OCI-LY1 (cell line): ENCODE data around the gene CACNA1D.
"Not testable (repeated sequence)": the region's sequence is repeated elsewhere in the genome, so short reads cannot be mapped to it uniquely, and the experiment has no call there.

Experiments used
- H2AFZ ChIP-seq: fragments of 200-600 bp; sonication (generic), shearing (Covaris generic); 2 replicates; pipeline ENCODE4 v1.6.0; 2014; ENCODE audit warnings: antibody characterized with exemption, mild to moderate bottlenecking, low read length
- H3F3A ChIP-seq: fragments of 200-600 bp; sonication (generic), shearing (Covaris generic); 2 replicates; pipeline ENCODE4 v1.6.0; 2014; ENCODE audit warnings: mild to moderate bottlenecking, antibody characterized with exemption, low read length, moderate library complexity; ENCODE audit not compliant: insufficient read depth
- H3K27ac ChIP-seq: fragments of 200-600 bp; sonication (generic); 2 replicates; pipeline ENCODE4 v1.5.1; 2014; ENCODE audit warnings: low read length, mixed run types, mild to moderate bottlenecking, low read depth; ENCODE audit not compliant: poor library complexity, severe bottlenecking
- H3K27me3 ChIP-seq: fragments of 200-600 bp; sonication (generic); 2 replicates; pipeline ENCODE4 v1.6.0; 2014; ENCODE audit warnings: antibody characterized with exemption, mild to moderate bottlenecking, low read length, moderate library complexity; ENCODE audit not compliant: insufficient read depth
- H3K36me3 ChIP-seq: fragments of 200-600 bp; sonication (generic); 2 replicates; pipeline ENCODE4 v1.6.1; 2014; ENCODE audit warnings: mild to moderate bottlenecking, antibody characterized with exemption, low read length, moderate library complexity, mixed read lengths; ENCODE audit not compliant: insufficient read depth
- H3K4me1 ChIP-seq: fragments of 200-600 bp; sonication (generic); 2 replicates; pipeline ENCODE4 v1.5.1; 2014; ENCODE audit warnings: mild to moderate bottlenecking, low read length, moderate library complexity; ENCODE audit not compliant: insufficient read depth, severe bottlenecking
- H3K4me2 ChIP-seq: fragments of 200-600 bp; sonication (generic), shearing (Covaris generic); 2 replicates; pipeline ENCODE4 v1.6.1; 2014; ENCODE audit warnings: low read length
- H3K4me3 ChIP-seq: fragments of 200-600 bp; sonication (generic); 2 replicates; pipeline ENCODE4 v1.5.1; 2014; ENCODE audit warnings: low read length, low read depth, mild to moderate bottlenecking, mixed read lengths; ENCODE audit not compliant: poor library complexity, severe bottlenecking
- H3K79me2 ChIP-seq: fragments of 200-600 bp; shearing (Covaris generic); 2 replicates; pipeline ENCODE4 v1.6.1; 2016; ENCODE audit warnings: mixed run types, low read length, mixed read lengths; ENCODE audit not compliant: insufficient read depth
- H3K9ac ChIP-seq: fragments of 200-600 bp; sonication (generic), shearing (Covaris generic); 2 replicates; pipeline ENCODE4 v1.6.1; 2014; ENCODE audit warnings: mild to moderate bottlenecking, low read length, mixed read lengths
- H3K9me2 ChIP-seq: fragments of 200-600 bp; sonication (generic), shearing (Covaris generic); 2 replicates; pipeline ENCODE4 v1.6.1; 2014; ENCODE audit warnings: low read depth, mild to moderate bottlenecking, low read length, mixed read lengths
- H3K9me3 ChIP-seq: fragments of 200-600 bp; shearing (Covaris generic); 2 replicates; pipeline ENCODE4 v1.6.1; 2014; ENCODE audit warnings: low read length, mixed read lengths
- H4K20me1 ChIP-seq: fragments of 200-600 bp; sonication (generic), shearing (Covaris generic); 2 replicates; pipeline ENCODE4 v1.6.0; 2016; ENCODE audit warnings: mild to moderate bottlenecking, low read length; ENCODE audit not compliant: insufficient read depth
- CTCF ChIP-seq: fragments of 200-600 bp; sonication (generic), shearing (Covaris generic); IDR thresholded peaks from 2 replicates; pipeline ENCODE4 v1.5.1; 2017; ENCODE audit warnings: mild to moderate bottlenecking, antibody characterized with exemption, low read length, moderate library complexity, mixed read lengths
- EZH2 ChIP-seq: fragments of 200-600 bp; sonication (generic), shearing (Covaris generic); IDR thresholded peaks from 2 replicates; pipeline ENCODE4 v1.8.0; 2017; ENCODE audit warnings: borderline replicate concordance, mixed run types, mild to moderate bottlenecking, antibody characterized with exemption, low read length, moderate library complexity, mixed read lengths

The CACNA1D gene

GRCh38 chr3:53659996-53660395, 165.6 kb downstream of the CACNA1D start:
- Histone ChIP-seq H3K4me1 (no peaks in the 10 kb centered on the region), H3K9me3 (peaks cover 6% of the 10 kb centered on the region; the same call in 1 of the 2 replicates), H3K9me2 (no peaks in the 10 kb centered on the region), H3K36me3 (no peaks in the 10 kb centered on the region), H3K27me3 (no peaks in the 10 kb centered on the region), H3K79me2 (no peaks in the 10 kb centered on the region), H3F3A (no peaks in the 10 kb centered on the region), H3K4me2 (no peak overlapping the region), H4K20me1 (no peaks in the 10 kb centered on the region), H3K4me3 (no peak overlapping the region), H3K27ac (no peak overlapping the region), H2AFZ (no peak overlapping the region), H3K9ac (no peak overlapping the region)
- TF ChIP-seq CTCF (no peak), EZH2 (no peak)

DNA sequence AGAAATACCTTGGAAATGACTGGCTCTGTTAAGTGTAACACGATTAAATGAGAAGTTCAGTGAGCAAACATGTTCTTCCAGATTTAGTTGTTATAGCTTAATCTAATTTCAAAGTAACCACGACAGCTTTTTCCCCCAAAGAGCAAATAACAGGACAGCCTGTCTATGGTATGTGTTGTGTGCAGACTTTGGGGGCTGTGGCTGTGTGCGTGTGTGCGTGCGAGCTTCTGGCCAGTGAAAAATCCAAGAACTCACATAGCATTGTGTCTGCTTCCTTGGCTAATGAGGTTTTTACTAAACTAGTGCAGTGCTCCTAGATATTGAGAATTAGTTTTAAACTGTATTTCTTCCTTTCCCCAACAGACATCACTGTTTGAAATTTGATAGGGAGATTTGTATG, 167.1 kb downstream of the CACNA1D start:
- H3K9me2 ChIP-seq: no peaks in the 10 kb centered on the region
- H3F3A ChIP-seq: no peaks in the 10 kb centered on the region
- H3K36me3 ChIP-seq: no peaks in the 10 kb centered on the region
- H2AFZ ChIP-seq: no peak overlapping the region
- H3K4me1 ChIP-seq: no peaks in the 10 kb centered on the region
- no peak overlapping the region for H3K4me2 ChIP-seq
- no peak for TF ChIP-seq CTCF
- TF ChIP-seq EZH2: no peak
- H3K79me2 ChIP-seq: no peaks in the 10 kb centered on the region
- H3K27me3 ChIP-seq: no peaks in the 10 kb centered on the region
- H4K20me1 ChIP-seq: no peaks in the 10 kb centered on the region
- peaks cover 6% of the 10 kb centered on the region; the same call in 1 of the 2 replicates for H3K9me3 ChIP-seq
- no peak overlapping the region for H3K27ac ChIP-seq
- H3K4me3 ChIP-seq: no peak overlapping the region
- H3K9ac ChIP-seq: no peak overlapping the region

GRCh38 chr3:53664812-53665211, 170.4 kb downstream of the CACNA1D start:
- H3K9me2 ChIP-seq, H3K27ac ChIP-seq, H3K4me3 ChIP-seq, H2AFZ ChIP-seq, H3K4me1 ChIP-seq, H3K79me2 ChIP-seq, H3F3A ChIP-seq, H4K20me1 ChIP-seq, H3K4me2 ChIP-seq, H3K27me3 ChIP-seq, H3K9ac ChIP-seq, H3K36me3 ChIP-seq, H3K9me3 ChIP-seq: not testable (repeated sequence)

DNA sequence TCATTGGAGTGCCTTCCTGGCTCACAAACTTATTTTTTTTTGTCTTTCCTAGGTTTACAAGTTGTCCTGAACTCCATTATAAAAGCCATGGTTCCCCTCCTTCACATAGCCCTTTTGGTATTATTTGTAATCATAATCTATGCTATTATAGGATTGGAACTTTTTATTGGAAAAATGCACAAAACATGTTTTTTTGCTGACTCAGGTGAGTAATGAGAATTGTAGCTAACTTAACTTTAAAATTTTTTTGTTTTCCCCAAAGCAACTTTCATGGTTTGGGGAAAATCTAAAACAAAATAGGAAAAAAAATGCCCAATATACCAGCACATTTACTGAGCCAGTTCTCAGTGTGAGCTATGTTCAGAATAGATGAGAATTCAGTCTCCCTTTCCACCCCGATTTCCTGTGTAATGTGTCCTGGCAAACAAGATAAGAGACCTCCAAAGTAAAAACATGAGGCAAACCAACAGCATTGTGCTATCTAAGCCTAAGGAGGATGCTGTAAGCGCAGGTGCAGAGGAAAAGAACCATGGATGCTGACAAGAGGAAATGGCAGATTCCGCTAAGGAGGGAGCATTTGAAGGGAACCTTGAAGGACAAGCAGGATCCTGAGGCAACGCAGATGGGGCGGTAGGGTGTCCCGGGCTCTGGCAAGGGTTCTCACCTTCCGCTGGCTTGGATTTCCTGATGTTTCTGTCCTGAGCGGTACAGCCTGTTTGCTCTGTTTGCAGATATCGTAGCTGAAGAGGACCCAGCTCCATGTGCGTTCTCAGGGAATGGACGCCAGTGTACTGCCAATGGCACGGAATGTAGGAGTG, 171.4 kb downstream of the CACNA1D start:
- Histone ChIP-seq H3K9me2 (no peaks in the 10 kb centered on the region), H3K4me1 (no peaks in the 10 kb centered on the region), H3K27ac (no peak overlapping the region), H4K20me1 (no peaks in the 10 kb centered on the region), H3K9ac (no peak overlapping the region), H3K36me3 (no peaks in the 10 kb centered on the region), H3K4me2 (no peak overlapping the region), H3F3A (no peaks in the 10 kb centered on the region), H3K27me3 (no peaks in the 10 kb centered on the region), H3K4me3 (no peak overlapping the region), H3K9me3 (peaks cover 6% of the 10 kb centered on the region; the same call in 1 of the 2 replicates), H3K79me2 (no peaks in the 10 kb centered on the region), H2AFZ (no peak overlapping the region)
- TF ChIP-seq EZH2: no peak
- TF ChIP-seq CTCF: no peak
